HUES64 (cell line): ENCODE measurements around the gene CDHR2.
A peak's percentile ranks its signal among the peaks of the same experiment; 100 is the strongest.

ENCODE experiments used
- H3K27ac ChIP-seq: 2 replicates; pipeline ENCODE4 v1.7.0; 2013; ENCODE audit warnings: low read depth, low read length, inconsistent platforms
- H3K27me3 ChIP-seq: 2 replicates; pipeline ENCODE4 v1.6.1; 2013; ENCODE audit warnings: mild to moderate bottlenecking, low read length; ENCODE audit not compliant: insufficient read depth
- H3K36me3 ChIP-seq: 2 replicates; pipeline ENCODE4 v1.6.1; 2013; ENCODE audit warnings: mild to moderate bottlenecking, low read length; ENCODE audit not compliant: insufficient read depth
- H3K4me1 ChIP-seq: 2 replicates; pipeline ENCODE4 v1.6.1; 2013; ENCODE audit warnings: mild to moderate bottlenecking, low read length, moderate library complexity; ENCODE audit not compliant: insufficient read depth
- H3K4me3 ChIP-seq: 2 replicates; pipeline ENCODE4 v1.5.1; 2013; ENCODE audit warnings: mild to moderate bottlenecking, low read length, moderate library complexity
- H3K9ac ChIP-seq: 2 replicates; pipeline ENCODE4 v1.6.1; 2013; ENCODE audit warnings: mild to moderate bottlenecking, low read depth, low read length
- H3K9me3 ChIP-seq: 2 replicates; pipeline ENCODE4 v1.6.1; 2013; ENCODE audit warnings: low read depth, low read length; ENCODE audit not compliant: insufficient read depth
- WGBS: fragments of 150-250, 120-280 bp; methylation state at CpG from one replicate; pipeline ENCODE4 v1.1.7; 2013; ENCODE audit warnings: missing lambda C conversion rate; 5-methylcytosine and 5-hydroxymethylcytosine counted together

Gene CDHR2

DNA sequence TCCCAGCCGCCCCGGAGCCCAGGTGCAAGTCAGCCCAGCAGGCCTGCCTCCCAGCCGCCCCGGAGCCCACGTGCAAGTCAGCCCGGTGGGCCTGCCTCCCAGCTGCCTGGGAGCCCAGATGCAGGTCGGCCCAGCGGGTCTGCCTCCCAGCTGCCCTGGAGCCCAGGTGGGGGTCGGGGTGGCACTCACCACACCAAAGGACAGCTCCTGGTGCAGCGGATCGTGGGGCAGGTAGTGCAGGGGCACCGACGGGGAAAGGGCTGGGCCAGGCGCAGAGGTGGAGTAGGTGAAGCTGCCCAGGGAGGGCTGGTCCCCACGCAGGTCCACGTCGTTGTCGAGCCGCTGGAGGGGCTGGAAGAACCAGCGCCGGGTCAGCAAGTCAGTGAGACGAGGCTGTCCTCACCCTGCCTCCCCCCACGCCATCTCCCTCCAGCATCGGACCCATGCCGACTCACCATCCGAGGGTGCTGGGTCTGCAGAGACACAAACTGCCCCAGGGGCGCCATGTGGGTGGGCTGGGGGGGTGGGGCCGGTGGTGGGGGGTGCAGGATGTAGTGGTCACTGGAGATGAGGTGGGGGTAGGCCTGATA, 18.7 kb upstream of the CDHR2 start:
- Histone ChIP-seq H3K9ac (no peak overlapping the region), H3K4me3 (no peak overlapping the region), H3K4me1 (peaks cover 19% of the 10 kb centered on the region), H3K27me3 (no peaks in the 10 kb centered on the region), H3K36me3 (peaks cover 71% of the 10 kb centered on the region), H3K9me3 (no peaks in the 10 kb centered on the region), H3K27ac (no peak overlapping the region)
- 95% methylated on average over 28 of the region's 28 CpGs for WGBS

DNA sequence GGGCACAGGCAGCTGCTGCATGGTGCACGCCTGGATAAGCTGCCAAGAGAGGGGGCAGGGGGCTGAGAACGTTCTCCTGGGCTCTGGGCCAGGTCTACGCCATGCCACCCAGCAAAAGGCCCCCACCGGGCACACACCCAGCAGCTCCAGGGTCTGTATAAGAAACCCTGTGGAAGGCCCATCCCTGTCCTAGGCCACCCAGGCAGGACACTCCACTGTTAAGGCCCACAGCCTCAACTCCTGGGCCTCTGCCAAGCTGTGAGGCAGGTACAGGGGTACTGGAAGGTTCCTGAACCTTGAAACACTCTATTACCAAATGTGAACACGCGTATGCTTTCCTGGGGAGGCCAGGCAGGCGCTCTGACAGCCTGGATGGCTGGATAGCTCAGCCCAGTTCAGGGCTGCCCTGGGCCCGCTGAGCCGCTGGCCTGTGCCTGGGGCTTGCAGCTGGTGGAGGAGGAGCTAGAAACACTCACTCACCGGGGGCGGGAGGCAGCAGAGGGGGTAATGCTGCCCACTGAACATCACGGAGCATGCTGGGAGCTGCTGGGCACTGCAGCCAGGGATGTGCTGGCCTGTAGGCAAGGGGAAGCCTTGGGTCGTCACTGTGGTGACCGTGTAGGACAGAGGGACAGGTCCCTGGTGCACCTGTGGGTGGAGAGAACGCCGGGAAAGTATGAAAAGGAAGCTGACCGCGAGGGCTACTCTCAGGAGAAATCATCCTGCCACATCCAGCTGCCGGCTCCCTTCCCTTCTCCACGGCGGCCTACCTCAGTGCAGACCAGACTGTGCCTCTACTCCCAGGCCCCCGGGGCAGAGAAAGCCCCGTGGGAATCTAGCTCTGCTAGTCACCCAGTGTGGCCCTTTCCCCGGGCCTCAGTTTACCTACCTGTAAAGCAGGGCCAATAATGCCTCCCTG, 17.9 kb upstream of the CDHR2 start:
- WGBS = 95% methylated on average over 24 of the region's 24 CpGs

DNA sequence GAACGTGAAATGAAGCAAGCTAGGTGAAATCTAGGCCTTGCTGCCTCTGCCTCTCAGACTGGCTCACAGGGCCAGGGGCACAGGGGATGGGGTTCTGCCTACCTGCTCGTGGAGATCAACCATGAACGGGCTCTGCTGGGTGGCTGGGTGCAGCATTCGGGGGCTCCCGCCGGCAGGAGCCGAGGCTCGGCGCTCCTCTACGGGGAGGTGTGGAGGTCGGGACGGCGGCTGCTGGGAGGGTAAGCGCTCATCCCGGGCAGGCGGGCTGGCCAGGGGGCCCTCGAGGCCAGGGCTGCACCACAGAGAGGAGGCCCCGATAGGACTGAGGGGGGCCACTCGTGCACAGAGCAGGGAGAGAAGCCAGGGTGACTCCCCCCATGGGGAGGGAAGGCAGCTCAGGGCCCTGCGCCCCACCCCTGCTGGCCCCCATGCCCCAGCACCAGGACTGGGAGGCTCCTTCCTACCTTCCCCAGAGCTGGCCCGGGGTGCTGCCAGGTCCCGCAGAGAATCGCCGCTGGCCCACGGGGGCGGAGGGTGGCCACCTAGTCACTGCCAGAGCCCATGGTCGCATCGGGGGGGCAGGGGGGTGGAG, 17.1 kb upstream of the CDHR2 start:
- Histone ChIP-seq H3K27me3 (no peaks in the 10 kb centered on the region), H3K4me1 (peaks cover 20% of the 10 kb centered on the region), H3K9me3 (no peaks in the 10 kb centered on the region), H3K9ac (no peak overlapping the region), H3K4me3 (no peak overlapping the region), H3K36me3 (peaks cover 65% of the 10 kb centered on the region), H3K27ac (no peak overlapping the region)
- WGBS = 96% methylated on average over 28 of the region's 28 CpGs

More for the DNA sequence above, 17.9 kb upstream of the CDHR2 start:
- Histone ChIP-seq H3K27me3 (no peaks in the 10 kb centered on the region), H3K4me1 (peaks cover 20% of the 10 kb centered on the region), H3K9ac (no peak overlapping the region), H3K27ac (no peak overlapping the region), H3K9me3 (no peaks in the 10 kb centered on the region), H3K4me3 (no peak overlapping the region), H3K36me3 (peaks cover 71% of the 10 kb centered on the region)

DNA sequence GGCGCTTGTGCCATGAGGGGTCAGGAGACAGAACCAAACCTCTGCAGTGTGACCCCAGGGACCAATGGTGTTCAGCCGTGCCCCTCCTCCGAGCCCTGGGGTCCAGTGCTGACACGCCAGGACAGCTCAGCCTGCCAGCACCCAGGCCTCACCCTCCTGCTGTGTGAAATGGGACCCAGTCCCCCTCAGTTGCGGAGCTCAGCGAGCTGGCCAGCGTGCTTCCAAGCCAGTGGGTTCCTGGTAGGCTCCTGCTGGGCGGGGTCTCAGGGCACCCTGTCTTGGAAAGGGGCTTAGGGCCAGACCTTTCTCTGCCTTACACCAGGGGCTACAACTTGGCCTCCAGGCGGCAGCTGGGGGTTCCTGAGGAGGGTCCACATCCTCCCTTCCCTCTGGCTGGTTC, 16.3 kb upstream of the CDHR2 start:
- Histone ChIP-seq H3K4me1 (peaks cover 20% of the 10 kb centered on the region), H3K9me3 (no peaks in the 10 kb centered on the region), H3K9ac (0 out of 2 replicates have a peak overlapping the region, but pooled peaks have one; percentile 8), H3K27ac (no peak overlapping the region; the same call in 1 of the 2 replicates), H3K27me3 (no peaks in the 10 kb centered on the region), H3K4me3 (no peak overlapping the region), H3K36me3 (peaks cover 57% of the 10 kb centered on the region)
- WGBS = 93% methylated on average over 9 of the region's 9 CpGs

- Histone ChIP-seq H3K27me3 (no peaks in the 10 kb centered on the region), H3K9me3 (no peaks in the 10 kb centered on the region), H3K36me3 (peaks cover 52% of the 10 kb centered on the region), H3K4me1 (peaks cover 20% of the 10 kb centered on the region), H3K27ac (no peak overlapping the region), H3K4me3 (no peak overlapping the region), H3K9ac (no peak overlapping the region; the same call in 1 of the 2 replicates)
- 79% methylated on average over 8 of the region's 8 CpGs for WGBS
Measured at GRCh38 chr5:176533390-176533789, 15.8 kb upstream of the CDHR2 start.

- Histone ChIP-seq H3K9me3 (no peaks in the 10 kb centered on the region), H3K36me3 (peaks cover 45% of the 10 kb centered on the region), H3K4me3 (peak overlapping the region; percentile 82; the same call in 1 of the 2 replicates), H3K4me1 (peaks cover 24% of the 10 kb centered on the region), H3K9ac (no peak overlapping the region; the same call in 1 of the 2 replicates), H3K27ac (no peak overlapping the region; the same call in 1 of the 2 replicates), H3K27me3 (no peaks in the 10 kb centered on the region)
- WGBS = 79% methylated on average over 10 of the region's 10 CpGs
Measured at GRCh38 chr5:176533894-176534611, 15.1 kb upstream of the CDHR2 start.

- Histone ChIP-seq H3K27me3 (no peaks in the 10 kb centered on the region), H3K9ac (peak overlapping the region; percentile 99; the same call in 1 of the 2 replicates), H3K4me1 (peaks cover 24% of the 10 kb centered on the region), H3K36me3 (peaks cover 39% of the 10 kb centered on the region), H3K27ac (no peak overlapping the region; the same call in 1 of the 2 replicates), H3K4me3 (peak overlapping the region; percentile 82), H3K9me3 (no peaks in the 10 kb centered on the region)
- 93% methylated on average over 4 of the region's 4 CpGs for WGBS
Measured at GRCh38 chr5:176534640-176535039, 14.5 kb upstream of the CDHR2 start.

GRCh38 chr5:176535101-176535663, 14.0 kb upstream of the CDHR2 start:
- H3K36me3 ChIP-seq = peaks cover 37% of the 10 kb centered on the region
- H3K4me1 ChIP-seq = peaks cover 24% of the 10 kb centered on the region

DNA sequence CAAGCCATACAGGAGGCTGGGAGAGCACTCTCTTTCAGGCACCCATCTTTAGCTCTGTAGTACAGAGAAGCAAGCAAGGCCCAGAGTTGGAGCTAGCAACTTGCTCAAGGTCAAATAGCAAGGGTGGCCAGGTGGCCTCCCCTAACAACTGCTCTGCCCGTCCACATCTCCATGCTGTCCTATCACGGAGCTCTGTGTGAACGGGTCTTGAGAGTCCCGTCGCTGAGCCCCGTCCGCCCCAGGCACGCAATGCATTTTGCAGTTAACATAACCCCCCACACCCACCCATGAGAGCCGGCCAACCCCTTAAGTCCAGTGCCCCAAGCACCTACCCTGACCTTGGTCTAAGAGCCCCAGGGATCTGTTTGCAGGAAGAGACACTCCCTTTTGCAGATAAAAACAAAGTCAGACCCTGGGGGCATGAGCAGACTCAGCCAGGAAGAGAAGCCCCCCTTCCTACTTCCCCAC, 13.4 kb upstream of the CDHR2 start:
- H3K4me1 ChIP-seq = peaks cover 26% of the 10 kb centered on the region
- H3K27ac ChIP-seq = peak overlapping the region; percentile 100
- peak overlapping the region; percentile 82 for H3K4me3 ChIP-seq
- peak overlapping the region; percentile 99 for H3K9ac ChIP-seq
- H3K27me3 ChIP-seq = no peaks in the 10 kb centered on the region
- H3K9me3 ChIP-seq = no peaks in the 10 kb centered on the region
- WGBS = 2% methylated on average over 9 of the region's 9 CpGs
- peaks cover 33% of the 10 kb centered on the region for H3K36me3 ChIP-seq

More at GRCh38 chr5:176535101-176535663, 14.0 kb upstream of the CDHR2 start:
- Histone ChIP-seq H3K4me3 (peak overlapping the region; percentile 82), H3K9ac (peak overlapping the region; percentile 99), H3K27me3 (no peaks in the 10 kb centered on the region), H3K27ac (peak overlapping the region; percentile 100), H3K9me3 (no peaks in the 10 kb centered on the region)
- WGBS = 70% methylated on average over 11 of the region's 11 CpGs

DNA sequence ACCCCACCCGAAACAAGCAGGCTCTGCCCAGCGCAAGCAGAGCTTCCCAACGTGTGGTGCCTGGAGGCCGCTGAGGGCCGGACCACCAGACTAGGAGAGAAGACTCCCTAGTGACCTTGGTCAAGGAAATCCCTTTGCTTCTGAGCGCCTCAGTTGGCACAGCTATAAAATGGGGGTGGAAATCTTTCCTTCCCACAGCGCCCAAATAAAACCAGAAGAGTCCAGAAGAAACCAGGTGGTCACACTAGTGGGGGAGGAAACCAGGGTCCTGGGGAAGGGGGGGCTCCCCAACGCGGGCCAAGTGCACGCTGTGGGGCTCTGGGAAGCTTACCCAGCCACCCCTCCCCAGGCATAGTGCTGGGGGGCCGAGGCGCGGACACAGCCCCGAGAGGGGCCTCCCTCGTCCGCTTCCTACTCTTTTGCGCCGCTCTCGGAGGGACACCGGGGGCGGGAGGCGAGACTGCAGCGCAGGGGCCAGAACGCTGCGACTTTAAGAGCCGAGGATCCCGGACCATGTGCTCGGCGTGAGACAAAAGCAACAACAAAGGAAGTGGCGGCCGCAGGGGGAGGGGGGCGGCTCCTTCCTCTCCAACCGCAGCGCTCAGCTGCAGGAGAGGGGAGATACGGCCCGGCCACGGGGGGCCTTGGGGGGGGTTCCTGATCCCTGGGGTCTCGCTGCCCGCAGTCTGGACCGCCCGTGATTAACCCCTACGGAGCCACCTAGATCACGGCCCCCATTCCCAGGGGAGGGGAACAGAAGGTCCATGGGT, 12.8 kb upstream of the CDHR2 start:
- H3K27ac ChIP-seq = peak overlapping the region; percentile 100
- no peaks in the 10 kb centered on the region for H3K27me3 ChIP-seq
- H3K4me1 ChIP-seq = peaks cover 32% of the 10 kb centered on the region
- no peaks in the 10 kb centered on the region for H3K9me3 ChIP-seq
- peak overlapping the region; percentile 82 for H3K4me3 ChIP-seq
- peak overlapping the region; percentile 99 for H3K9ac ChIP-seq
- 1% methylated on average over 43 of the region's 43 CpGs for WGBS
- peaks cover 27% of the 10 kb centered on the region for H3K36me3 ChIP-seq
